ENCODE results near the gene NUBP2.

NUBP2 gene

DNA sequence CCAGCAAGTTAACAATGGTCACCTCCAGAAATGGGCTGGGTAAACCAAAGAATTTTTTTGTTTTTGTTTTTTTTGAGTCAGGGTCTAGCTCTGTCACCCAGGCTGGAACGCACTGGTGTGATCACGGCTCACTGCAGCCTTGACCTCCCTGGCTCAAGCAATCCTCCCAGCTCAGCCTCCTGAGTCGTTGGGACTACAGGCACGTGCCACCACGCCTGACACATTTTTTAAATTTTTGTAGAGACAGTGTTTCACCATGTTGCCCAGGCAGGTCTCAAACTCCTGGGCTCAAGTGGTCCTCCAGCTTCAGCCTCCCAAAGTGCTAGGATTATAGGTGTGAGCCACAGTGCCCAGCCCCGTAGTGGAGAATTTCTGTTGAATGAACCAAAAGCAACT, 2.1 kb upstream of the NUBP2 start:
- DNase-seq (ENCODE audit: extremely low spot score, insufficient read length, low read depth), result no peak
- FAIRE-seq, result no peak

DNA sequence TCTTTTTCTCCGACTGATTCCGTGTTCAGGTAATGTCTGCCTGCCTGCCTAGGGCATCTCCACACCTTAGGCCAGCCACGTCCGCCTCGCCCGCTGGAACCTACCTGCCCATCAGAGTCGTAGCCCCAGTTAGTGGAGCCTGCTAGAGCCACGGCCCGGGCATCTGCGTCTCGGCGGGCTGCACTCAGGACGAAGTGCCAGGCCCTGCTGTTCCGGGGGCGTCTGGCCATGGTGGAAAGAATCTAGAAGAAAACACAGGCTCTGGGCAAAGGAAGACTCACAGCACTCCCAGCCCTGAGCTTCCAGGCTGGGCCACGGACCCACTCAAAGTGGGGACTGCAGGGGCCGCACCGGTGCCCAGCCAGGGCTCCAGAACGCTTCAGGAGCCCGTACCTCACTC, 1.5 kb upstream of the NUBP2 start:
- FAIRE-seq, result no peak
- DNase-seq (ENCODE audit: extremely low spot score, insufficient read length, low read depth), result no peak

DNA sequence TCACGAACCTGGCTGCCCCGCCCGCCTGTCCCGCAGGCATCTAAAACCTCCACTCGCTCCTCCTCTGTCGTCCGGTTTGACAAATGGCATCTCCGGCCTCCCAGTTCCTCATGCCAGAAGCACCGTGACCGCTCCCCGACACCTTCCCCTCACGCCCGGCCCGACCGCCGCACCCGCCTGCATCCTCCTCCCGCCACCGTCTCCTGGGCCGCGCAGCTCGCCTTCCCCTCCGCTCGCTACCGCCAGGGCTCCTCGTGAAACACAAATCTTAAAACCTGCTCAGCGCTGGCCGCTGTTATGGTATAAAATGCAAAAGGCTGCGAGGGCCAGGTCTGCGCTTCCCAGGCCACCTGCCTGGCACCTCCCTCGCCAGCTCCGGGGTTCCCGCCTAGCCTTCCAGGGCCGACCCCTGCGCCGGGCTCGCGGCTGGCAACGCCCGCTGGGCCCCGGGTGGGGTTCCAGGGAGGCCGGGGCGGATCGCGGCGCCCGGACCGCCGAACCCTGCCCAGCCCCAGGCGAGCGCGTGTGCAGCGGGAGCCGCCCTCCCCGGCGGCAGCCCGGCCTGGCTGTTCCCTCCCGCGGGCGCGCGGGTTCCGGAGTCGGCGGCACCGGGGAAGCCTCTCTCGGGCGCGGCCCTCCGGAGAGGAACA, 877 bp upstream of the NUBP2 start:
- FAIRE-seq, result no peak
- DNase-seq (ENCODE audit: extremely low spot score, insufficient read length, low read depth), result no peak

DNA sequence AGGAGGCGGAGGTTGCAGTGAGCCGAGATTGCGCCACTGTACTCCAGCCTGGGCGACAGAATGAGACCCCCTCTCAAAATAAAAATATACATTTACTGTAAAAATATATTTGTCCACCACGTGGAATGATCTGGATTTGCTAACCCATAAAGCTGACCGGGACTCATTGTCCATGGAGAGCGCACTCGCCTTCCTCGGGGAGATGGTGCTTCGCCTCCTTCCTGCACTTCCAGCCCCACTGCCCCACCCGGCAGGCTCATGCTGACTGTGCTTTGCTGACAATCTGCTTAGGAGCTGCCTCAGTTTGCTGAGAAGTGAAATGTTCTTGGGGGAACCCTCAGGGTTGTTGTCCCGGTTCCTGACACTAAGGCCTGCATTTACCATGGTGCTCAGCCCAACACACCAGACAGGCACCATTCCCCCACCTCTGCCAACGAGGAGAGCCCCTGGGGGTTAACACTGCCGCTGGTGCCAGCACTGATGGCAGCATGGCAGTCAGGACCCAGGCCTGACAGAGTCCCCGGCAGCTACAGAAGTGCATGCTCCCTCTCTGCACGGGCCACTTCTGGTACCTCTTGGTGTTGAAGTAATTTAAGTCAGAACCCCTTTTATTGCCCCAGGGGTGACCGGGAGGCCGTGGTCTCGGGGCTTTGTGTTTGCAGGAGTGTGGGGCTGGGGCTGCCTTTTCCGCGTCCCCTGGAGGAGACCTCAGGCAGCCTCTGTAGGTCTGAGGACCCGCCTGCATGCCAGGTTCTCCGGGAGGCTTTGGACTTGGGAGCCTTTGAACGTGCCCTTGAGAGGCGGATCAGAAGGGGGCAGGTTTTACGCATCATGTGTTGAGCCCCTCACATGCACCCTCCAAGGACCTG, 2.5 kb downstream of the NUBP2 start:
- DNase-seq (ENCODE audit: extremely low spot score, insufficient read length, low read depth), result no peak
- FAIRE-seq, result no peak

GRCh38 chr16:1785846-1786170, 3.0 kb downstream of the NUBP2 start:
- FAIRE-seq (no peak), DNase-seq (ENCODE audit: extremely low spot score, insufficient read length, low read depth) (no peak)

DNA sequence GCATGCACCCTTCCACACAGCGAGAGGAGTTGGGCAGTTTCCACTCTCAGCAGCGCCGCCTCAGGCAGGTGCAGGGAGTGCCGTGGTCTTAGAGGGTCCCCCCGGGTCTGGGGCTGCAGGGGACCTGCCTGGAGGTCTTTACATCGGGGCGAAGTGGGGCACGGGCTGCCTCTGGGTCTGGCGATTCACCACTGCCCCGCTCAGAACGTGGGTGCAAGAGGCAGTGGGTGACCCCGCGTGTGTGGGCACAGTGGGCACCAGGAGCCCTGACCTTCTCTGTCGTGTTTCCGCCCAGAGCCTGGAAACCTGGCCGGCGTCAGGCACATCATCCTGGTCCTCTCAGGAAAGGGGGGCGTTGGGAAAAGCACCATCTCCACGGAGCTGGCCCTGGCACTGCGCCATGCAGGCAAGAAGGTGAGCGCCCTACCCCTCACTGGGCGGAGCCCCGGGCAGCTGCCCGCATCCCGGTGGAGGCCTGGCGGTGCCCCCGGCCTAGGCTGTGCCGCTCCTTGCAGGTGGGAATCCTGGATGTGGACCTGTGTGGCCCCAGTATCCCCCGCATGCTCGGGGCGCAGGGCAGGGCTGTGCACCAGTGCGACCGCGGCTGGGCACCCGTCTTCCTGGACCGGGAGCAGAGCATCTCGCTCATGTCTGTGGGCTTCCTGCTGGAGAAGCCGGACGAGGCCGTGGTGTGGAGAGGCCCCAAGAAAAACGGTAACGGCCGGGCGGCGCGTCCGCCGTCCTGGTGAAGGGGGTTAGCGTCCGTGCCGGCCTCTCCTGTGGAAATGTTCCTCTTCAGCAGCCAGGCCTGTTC, 3.7 kb downstream of the NUBP2 start:
- no peak for DNase-seq (ENCODE audit: extremely low spot score, insufficient read length, low read depth)
- no peak for FAIRE-seq

DNA sequence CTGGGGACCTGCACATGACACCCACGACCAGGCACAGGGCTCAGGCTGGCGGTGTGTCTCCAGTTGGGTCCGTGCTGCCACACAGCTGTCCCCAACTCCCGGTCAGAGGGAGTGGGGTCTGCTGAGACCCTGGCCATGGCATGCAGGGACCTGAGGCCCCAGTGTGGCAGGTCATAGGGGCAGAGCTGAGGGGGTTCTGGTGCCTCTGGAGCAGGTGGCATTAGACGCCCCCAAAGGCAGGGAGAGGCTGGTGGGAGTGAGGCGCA, 4.2 kb downstream of the NUBP2 start:
- no peak for DNase-seq (ENCODE audit: extremely low spot score, insufficient read length, low read depth)
- FAIRE-seq, result no peak

GRCh38 chr16:1787322-1788094, 4.7 kb downstream of the NUBP2 start:
- no peak for DNase-seq (ENCODE audit: extremely low spot score, insufficient read length, low read depth)
- FAIRE-seq, result no peak

DNA sequence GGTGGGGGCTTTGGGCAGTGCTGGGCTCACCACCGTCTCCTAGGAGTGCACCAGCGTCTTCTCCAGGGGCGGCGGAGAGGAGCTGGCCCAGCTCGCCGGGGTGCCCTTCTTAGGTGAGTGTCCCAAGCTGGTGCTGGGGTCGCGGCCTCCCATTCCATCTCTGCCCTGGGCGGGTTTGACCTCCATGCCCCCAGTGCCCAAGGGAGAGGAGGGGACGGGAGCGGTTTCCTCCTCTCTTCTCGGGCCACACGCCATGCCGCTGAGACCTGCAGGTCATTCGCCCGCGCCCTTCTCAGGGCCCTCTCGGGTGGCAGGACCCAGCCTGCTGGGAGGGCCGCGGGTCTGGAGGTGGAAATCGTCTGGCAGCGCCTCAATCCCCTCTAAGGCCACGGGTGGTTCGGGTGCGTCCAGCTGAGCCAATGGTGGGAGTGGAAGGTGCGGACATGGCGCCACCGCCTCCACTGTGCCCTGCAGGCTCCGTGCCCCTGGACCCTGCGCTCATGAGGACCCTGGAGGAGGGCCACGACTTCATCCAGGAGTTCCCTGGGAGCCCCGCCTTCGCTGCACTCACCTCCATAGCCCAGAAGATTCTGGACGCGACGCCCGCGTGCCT, 5.4 kb downstream of the NUBP2 start:
- DNase-seq (ENCODE audit: extremely low spot score, insufficient read length, low read depth) (no peak), FAIRE-seq (no peak)

DNA sequence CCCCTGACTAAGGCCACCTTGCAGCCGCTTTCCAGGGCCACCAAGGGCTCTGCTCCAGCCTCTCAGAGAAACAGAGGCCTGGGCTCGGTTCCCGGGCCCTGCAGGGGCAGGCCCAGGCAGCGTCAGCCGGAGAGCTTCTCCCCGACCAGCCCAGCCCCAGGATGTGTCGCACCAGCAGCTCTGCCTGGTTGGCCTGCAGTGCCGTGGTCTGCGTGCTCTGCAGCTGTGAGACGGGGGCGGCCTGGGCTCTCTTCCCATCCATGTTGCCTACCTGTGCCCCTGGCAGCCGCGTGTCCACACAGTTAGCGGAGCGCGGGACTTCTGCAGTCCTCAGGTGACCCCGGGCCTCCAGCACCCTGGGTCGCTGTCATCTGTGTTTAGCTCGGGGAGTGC, 5.9 kb downstream of the NUBP2 start:
- DNase-seq (ENCODE audit: extremely low spot score, insufficient read length, low read depth) (no peak), FAIRE-seq (no peak)

- FAIRE-seq (no peak), DNase-seq (ENCODE audit: extremely low spot score, insufficient read length, low read depth) (no peak)
Observed at GRCh38 chr16:1789643-1790045, 6.9 kb downstream of the NUBP2 start.

DNA sequence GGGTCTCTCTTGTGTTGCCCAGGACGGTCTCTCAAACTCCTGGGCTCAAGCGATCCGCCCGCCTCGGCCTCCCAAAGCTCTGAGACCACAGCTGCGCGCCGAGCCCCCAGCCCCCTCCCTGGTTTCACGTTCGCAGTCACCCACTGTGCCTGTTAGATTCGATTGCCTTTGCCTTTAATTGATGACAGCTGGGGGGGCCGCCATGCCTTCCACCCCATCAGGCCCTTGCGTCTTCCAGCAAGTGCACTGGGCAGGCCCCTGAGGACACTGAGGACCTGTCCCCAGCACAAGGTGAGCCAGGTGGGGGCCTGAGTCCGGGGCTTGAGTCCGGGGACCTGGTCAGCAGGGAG, 7.5 kb downstream of the NUBP2 start:
- FAIRE-seq, result no peak
- no peak for DNase-seq (ENCODE audit: extremely low spot score, insufficient read length, low read depth)

DNA sequence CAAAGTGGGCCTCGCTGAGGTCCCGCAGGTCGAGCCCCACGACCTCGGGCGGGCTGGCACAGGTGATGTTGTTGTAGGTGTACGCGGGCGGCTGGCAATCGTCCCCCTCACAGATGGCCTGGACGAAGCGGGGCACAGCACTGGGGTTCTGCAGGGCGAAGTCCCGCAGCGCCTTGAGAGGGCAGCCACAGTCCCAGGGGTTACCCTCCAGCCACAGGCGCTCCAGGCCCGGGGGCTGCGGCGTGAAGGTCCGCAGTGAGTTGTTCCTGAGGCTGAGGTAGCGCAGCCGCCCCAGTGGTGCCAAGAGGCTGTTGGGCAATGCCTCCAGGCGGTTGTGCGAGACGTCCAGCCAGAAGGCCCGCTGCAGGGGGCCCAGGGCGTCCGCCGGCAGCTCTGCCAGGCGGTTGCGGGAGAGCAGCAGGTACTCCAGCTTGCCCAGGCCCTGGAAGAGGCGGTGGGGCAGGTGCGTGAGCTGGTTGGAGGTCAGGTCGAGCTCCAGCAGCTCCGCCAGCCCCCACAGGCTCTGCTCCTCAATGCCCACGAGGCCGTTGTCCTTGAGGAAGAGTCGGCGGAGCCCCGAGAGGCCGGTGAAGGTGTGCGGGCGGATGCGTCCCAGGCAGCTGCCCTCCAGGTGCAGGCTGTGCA, 8.0 kb downstream of the NUBP2 start:
- no peak for FAIRE-seq
- no peak for DNase-seq (ENCODE audit: extremely low spot score, insufficient read length, low read depth)

- DNase-seq (ENCODE audit: extremely low spot score, insufficient read length, low read depth) (no peak), FAIRE-seq (no peak)
Observed at GRCh38 chr16:1791256-1791942, 8.6 kb downstream of the NUBP2 start.

DNA sequence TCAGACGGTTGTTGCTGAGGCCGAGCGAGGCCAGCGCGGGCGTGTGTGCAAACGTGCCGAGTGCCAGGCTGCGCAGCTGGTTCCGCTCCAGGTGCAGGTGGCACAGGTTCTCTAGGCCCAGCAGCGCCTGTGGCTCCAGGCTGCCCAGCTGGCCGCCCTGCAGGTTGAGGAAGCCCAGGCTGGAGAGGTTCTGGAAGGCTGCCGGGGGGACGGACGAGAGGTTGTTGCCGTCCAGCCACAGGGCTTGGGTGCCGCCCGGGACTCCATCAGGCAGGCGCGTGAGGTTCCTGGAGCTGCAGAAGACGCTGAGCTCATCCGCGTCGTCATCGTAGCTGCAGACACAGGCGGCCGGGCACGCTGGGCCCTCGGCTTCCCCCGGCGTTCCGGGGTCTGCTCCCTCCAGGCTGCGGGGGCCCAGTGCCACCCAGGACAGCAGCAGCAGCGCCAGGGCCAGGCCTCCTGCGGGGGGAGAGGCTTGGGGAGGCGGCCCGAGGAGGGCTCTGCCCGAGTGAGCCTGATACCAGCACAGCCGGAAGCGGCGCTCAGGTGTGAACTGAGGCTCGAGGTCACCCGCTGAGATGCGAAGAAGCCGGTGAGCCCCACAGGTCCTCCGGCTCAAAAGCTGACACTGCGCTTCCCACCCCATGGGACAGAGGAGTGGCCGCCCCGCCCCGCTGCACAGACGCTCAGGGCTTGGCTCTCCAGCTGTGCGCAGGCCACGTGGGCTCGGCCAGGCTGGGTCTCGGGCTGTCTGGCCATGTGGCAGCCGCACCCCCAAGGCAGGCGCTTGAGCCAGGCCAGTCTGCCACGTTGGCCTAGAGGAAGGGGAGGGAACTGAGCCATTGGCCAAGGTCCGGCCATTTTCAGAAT, 9.4 kb downstream of the NUBP2 start:
- FAIRE-seq, result no peak
- no peak for DNase-seq (ENCODE audit: extremely low spot score, insufficient read length, low read depth)

- DNase-seq (ENCODE audit: extremely low spot score, insufficient read length, low read depth) (no peak), FAIRE-seq (no peak)
Observed at GRCh38 chr16:1792836-1793577, 10.2 kb downstream of the NUBP2 start.

DNA sequence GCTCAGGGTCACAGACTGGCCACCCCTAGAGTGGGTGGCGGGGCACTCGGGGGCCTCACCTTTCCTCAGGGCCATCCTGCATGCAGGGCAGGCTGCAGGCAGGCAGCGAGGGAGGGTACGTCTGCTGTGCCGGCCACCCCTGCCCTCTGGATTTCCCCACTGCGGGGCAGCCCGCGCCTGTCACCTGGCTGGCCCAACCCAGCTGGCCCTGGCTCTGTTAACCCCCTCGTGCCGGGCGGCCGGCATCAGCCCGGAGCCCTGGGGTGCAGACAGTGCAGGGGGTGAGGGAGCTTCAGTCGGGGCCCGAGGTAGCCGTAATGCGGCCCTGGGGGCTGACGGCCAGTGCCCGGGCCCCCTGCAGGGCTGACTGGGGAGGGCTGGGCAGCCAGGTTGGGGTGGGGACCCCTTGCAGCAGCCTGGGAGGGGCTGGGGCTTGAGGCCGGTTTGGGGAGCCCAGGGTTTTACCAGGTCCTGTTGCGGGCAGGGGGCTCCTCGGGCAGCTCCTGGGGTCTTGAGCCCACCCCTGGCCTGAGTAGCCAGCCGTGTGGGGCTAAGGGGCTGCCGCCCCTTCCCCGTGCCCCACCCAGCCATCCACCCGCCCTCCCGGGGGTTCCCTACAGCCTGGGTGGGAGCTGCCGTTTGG, 10.9 kb downstream of the NUBP2 start, which contains the start of gene IGFALS:
Gene IGFALS, minus strand, starts transcription at position 128 of the 643 bp plus-strand sequence. Its CDS starts 53 bp downstream, at position 75.
- FAIRE-seq (no peak), DNase-seq (ENCODE audit: extremely low spot score, insufficient read length, low read depth) (no peak)
